Fibroblast of lung (primary cell): Measurements from ENCODE around the gene SSTR5.

Experiments used
- EZH2 ChIP-seq: IDR thresholded peaks from 2 replicates; pipeline ENCODE4 v1.5.1; 2012; ENCODE audit warnings: low read length, control low read depth, mild to moderate bottlenecking; ENCODE audit errors: missing control alignments
- TF ChIP-seq, protein P1 (sequence below), 2 donors: IDR thresholded peaks in 1 of 2; conservative IDR thresholded peaks in 1 of 2; 1 replicate in 1 of 2; 2 replicates in 1 of 2; pipeline ENCODE4 v1.5.1; 2011 to 2012; ENCODE audit warnings: low read length in 2 of 2, control low read depth in 1 of 2, inconsistent platforms in 1 of 2, low read depth in 1 of 2, mild to moderate bottlenecking in 1 of 2

DNA sequence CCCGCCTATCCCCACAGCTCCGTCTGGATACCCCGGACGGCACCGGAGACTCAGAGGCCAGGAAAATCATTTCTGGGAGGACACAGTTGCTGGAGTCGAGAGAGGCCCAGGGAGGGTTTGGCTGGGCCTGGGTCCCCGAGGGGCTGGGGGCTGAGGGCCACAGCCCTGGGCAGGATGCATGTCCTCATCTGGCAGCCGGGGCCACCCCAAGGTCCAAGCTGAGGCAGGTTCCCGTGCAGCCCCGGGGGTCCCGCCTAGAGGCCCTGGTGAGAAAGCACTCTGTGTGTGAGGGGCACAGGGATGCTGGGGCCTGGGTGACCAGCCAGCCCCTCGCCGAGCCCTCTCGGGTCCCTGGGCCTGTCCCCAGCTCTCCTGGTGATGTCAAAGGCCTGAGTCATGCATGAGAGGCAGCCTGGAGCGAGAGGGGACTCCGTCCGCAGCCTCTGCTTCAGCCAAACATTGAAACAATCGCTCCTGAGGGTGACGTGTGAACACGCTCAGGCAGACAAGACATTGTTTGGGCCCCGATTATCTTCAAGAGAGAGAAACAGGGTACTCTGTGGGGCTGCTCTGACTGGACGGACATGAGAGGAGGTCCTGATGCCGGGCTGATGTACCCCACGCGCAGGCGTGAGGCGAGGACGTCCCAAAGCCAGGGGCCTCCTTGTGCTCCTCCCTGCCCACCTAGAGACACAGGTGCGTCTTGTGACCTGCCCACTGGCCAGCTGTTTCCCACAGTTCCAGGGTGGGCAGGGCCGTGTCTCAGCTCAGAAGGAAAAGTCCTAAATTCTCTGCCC lies 49.3 kb downstream of the SSTR5 start:
- TF ChIP-seq, protein P1, sequence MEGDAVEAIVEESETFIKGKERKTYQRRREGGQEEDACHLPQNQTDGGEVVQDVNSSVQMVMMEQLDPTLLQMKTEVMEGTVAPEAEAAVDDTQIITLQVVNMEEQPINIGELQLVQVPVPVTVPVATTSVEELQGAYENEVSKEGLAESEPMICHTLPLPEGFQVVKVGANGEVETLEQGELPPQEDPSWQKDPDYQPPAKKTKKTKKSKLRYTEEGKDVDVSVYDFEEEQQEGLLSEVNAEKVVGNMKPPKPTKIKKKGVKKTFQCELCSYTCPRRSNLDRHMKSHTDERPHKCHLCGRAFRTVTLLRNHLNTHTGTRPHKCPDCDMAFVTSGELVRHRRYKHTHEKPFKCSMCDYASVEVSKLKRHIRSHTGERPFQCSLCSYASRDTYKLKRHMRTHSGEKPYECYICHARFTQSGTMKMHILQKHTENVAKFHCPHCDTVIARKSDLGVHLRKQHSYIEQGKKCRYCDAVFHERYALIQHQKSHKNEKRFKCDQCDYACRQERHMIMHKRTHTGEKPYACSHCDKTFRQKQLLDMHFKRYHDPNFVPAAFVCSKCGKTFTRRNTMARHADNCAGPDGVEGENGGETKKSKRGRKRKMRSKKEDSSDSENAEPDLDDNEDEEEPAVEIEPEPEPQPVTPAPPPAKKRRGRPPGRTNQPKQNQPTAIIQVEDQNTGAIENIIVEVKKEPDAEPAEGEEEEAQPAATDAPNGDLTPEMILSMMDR (conservative IDR thresholded peaks at IDR 0.05 in 1 of 2, IDR thresholded peaks at IDR 0.05 in 1 of 2; ENCODE audit: low read depth in 1 of 2, low read length in 2 of 2): no peak
- TF ChIP-seq EZH2: no peak
